IMR-90 (cell line): ENCODE data around the gene MPP2. TPM values are rescaled to one million over a fixed set of nuclear protein-coding genes. Genes with fewer than 3 reads are reported as not detected.

Source experiments
- ATAC-seq: fragments of 200-7000 bp; cut with Tn5 transposase; 2 replicates; pipeline ENCODE4 v1.9.1; 2020; ENCODE audit warnings: low read depth, mild to moderate bottlenecking, moderate library complexity
- BruUV-seq: library from RNA; stranded (reverse); fragments of 400-500 nt; replicated peaks from 2 replicates; lab custom pipeline; 2021; lab: Mats Ljungman, UMichigan
- CTCF ChIA-PET: fragments of 300-600 bp; formaldehyde crosslinking; extraction: SDS; loops from one replicate; lab custom pipeline; 2021; ENCODE audit warnings: antibody characterized with exemption; lab: Yijun Ruan, JAX
- POLR2A ChIA-PET: fragments of 300-600 bp; sonication (Branson Sonifier 250); formaldehyde crosslinking; loops from one replicate; lab custom pipeline; 2022; ENCODE audit warnings: antibody characterized with exemption; ENCODE audit not compliant: unreplicated experiment; lab: Charles Lee
- DNase-seq: peaks from one replicate; pipeline ENCODE4 v3.0.0; 2013
- H2AFZ ChIP-seq: replicated peaks from 2 replicates; pipeline ENCODE3; 2013; ENCODE audit warnings: low read length, mild to moderate bottlenecking; ENCODE audit not compliant: poor library complexity
- H2AK5ac ChIP-seq: 2 replicates; pipeline ENCODE4 v1.6.1; 2013; ENCODE audit warnings: low read depth, low read length, inconsistent platforms
- H2AK9ac ChIP-seq: replicated peaks from 2 replicates; pipeline ENCODE3; 2013; ENCODE audit warnings: mild to moderate bottlenecking, low read depth, low read length, moderate library complexity; ENCODE audit not compliant: poor library complexity
- H2BK120ac ChIP-seq: 2 replicates; pipeline ENCODE4 v1.6.1; 2013; ENCODE audit warnings: low read depth, low read length, inconsistent platforms
- H2BK15ac ChIP-seq: 3 replicates; pipeline ENCODE4 v1.6.1; 2013; ENCODE audit warnings: low read depth, low read length, inconsistent platforms
- H2BK20ac ChIP-seq: 2 replicates; pipeline ENCODE4 v1.6.1; 2013; ENCODE audit warnings: low read depth, mild to moderate bottlenecking, inconsistent platforms, low read length, moderate library complexity
- H2BK5ac ChIP-seq: 2 replicates; pipeline ENCODE4 v1.6.1; 2013; ENCODE audit warnings: mild to moderate bottlenecking, low read depth, low read length, inconsistent platforms; ENCODE audit not compliant: poor library complexity, severe bottlenecking
- H3K14ac ChIP-seq: replicated peaks from 2 replicates; pipeline ENCODE4 v1.6.1; 2013; ENCODE audit warnings: low read depth, low read length, inconsistent platforms
- H3K18ac ChIP-seq: 2 replicates; pipeline ENCODE4 v1.6.1; 2013; ENCODE audit warnings: low read depth, low read length, control low read depth
- H3K23ac ChIP-seq: 2 replicates; pipeline ENCODE4 v1.6.1; 2013; ENCODE audit warnings: low read depth, low read length, inconsistent platforms
- H3K27ac ChIP-seq: 2 replicates; pipeline ENCODE4 v1.5.1; 2013; ENCODE audit warnings: mild to moderate bottlenecking, control low read depth, low read length; ENCODE audit not compliant: insufficient read depth
- H3K27me3 ChIP-seq: 2 replicates; pipeline ENCODE4 v1.6.1; 2013; ENCODE audit warnings: low read length; ENCODE audit not compliant: control insufficient read depth, insufficient read depth
- H3K36me3 ChIP-seq: 2 replicates; pipeline ENCODE4 v1.6.1; 2013; ENCODE audit warnings: low read length, mixed read lengths; ENCODE audit not compliant: control insufficient read depth, insufficient read depth
- H3K4ac ChIP-seq: 2 replicates; pipeline ENCODE4 v1.6.1; 2013; ENCODE audit warnings: low read depth, low read length, inconsistent platforms
- H3K4me1 ChIP-seq: 2 replicates; pipeline ENCODE4 v1.6.1; 2013; ENCODE audit warnings: low read length, mixed read lengths; ENCODE audit not compliant: control insufficient read depth, insufficient read depth
- H3K4me2 ChIP-seq: 2 replicates; pipeline ENCODE4 v1.6.1; 2013; ENCODE audit warnings: low read depth, mild to moderate bottlenecking, control low read depth, low read length, moderate library complexity
- H3K4me3 ChIP-seq: 2 replicates; pipeline ENCODE4 v1.5.1; 2013; ENCODE audit warnings: low read depth, mild to moderate bottlenecking, control low read depth, low read length, moderate library complexity; ENCODE audit not compliant: insufficient read depth
- H3K56ac ChIP-seq: 2 replicates; pipeline ENCODE4 v1.6.1; 2013; ENCODE audit warnings: low read length, inconsistent platforms; ENCODE audit not compliant: insufficient read depth; ENCODE audit errors: extremely low read depth
- H3K79me1 ChIP-seq, 2 experiments: 2 replicates each; pipeline ENCODE4 v1.6.1; 2013; ENCODE audit warnings: low read length in 2 of 2, inconsistent platforms in 1 of 2, low read depth in 1 of 2
- H3K9ac ChIP-seq: 2 replicates; pipeline ENCODE4 v1.6.1; 2013; ENCODE audit warnings: low read depth, low read length, control low read depth
- H3K9me1 ChIP-seq: 2 replicates; pipeline ENCODE4 v1.6.1; 2013; ENCODE audit warnings: low read length, inconsistent platforms; ENCODE audit not compliant: insufficient read depth
- H3K9me3 ChIP-seq: 2 replicates; pipeline ENCODE4 v1.6.1; 2013; ENCODE audit warnings: low read length; ENCODE audit not compliant: control insufficient read depth, insufficient read depth
- H4K20me1 ChIP-seq: 2 replicates; pipeline ENCODE4 v1.6.1; 2013; ENCODE audit warnings: low read length, inconsistent platforms; ENCODE audit not compliant: insufficient read depth
- H4K5ac ChIP-seq: 2 replicates; pipeline ENCODE4 v1.6.1; 2013; ENCODE audit warnings: mild to moderate bottlenecking, low read depth, low read length, control low read depth
- H4K8ac ChIP-seq, 2 experiments: 2 replicates each; pipeline ENCODE4 v1.6.1; 2013; ENCODE audit warnings: low read depth in 2 of 2, low read length in 2 of 2, control low read depth in 1 of 2, inconsistent platforms in 1 of 2
- H4K91ac ChIP-seq: 2 replicates; pipeline ENCODE4 v1.6.1; 2013; ENCODE audit warnings: low read depth, low read length, inconsistent platforms; ENCODE audit not compliant: insufficient read depth
- CHD1 ChIP-seq: IDR thresholded peaks from 2 replicates; pipeline ENCODE4 v1.6.1; 2012; ENCODE audit warnings: low read depth, low read length, improper control_type of control experiment
- WGBS, 2 experiments: methylation state at CpG; one replicate each; pipeline versions ENCODE4 v1.1.5 to v1.1.7; 2013; ENCODE audit warnings: missing lambda C conversion rate in 2 of 2; ENCODE audit not compliant: insufficient read length in 1 of 2; ENCODE audit errors: extremely low coverage in 2 of 2; 5-methylcytosine and 5-hydroxymethylcytosine counted together
- dilution Hi-C: fragments of 300-500 bp; cut with HindIII; formaldehyde crosslinking; loops from one replicate; pipeline ENCODE4 v1.14.3; 2018; ENCODE audit warnings: low sequenced_read_pairs; ENCODE audit not compliant: unreplicated experiment
- in situ Hi-C: fragments of 300-500 bp; cut with MboI; formaldehyde crosslinking; loops from 3 replicates; pipeline ENCODE4 v1.14.3; 2019; ENCODE audit warnings: low sequenced_read_pairs, inconsistent platforms, mixed read lengths
- intact Hi-C: fragments of 100-400 bp; cut with micrococcal nuclease; formaldehyde crosslinking; loops from 2 replicates; pipeline ENCODE4 v1.10.0; 2022
- polyA plus RNA-seq, 3 experiments: library from polyadenylated mRNA; depleted of rRNA; stranded (reverse); fragments of >200 nt; gene quantifications; 2 replicates each; pipeline ENCODE4 v1.2.3, GENCODE V29; 2012; ENCODE audit warnings: low replicate concordance in 1 of 3
- total RNA-seq: library from RNA; depleted of rRNA; stranded (reverse); fragments of >200 nt; gene quantifications from 2 replicates; pipeline ENCODE4 v1.2.3, GENCODE V29; 2012

MPP2 gene
- total and polyA plus RNA-seq, 2 of the 4 experiments (the other 2 are of a cell fraction) = 3.2 to 3.8 TPM

GRCh38 chr17:43839670-43840108 is 67.6 kb downstream of the MPP2 start:
- no peaks in the 10 kb centered on the region for H3K36me3 ChIP-seq
- no peak overlapping the region for H2BK20ac ChIP-seq
- no peak overlapping the region for H3K4me3 ChIP-seq
- ChIA-PET CTCF (interaction anchor here (0.8 kb wide), 1 partner anchor 14 kb away, joined by 3 read pairs; no protein-coding TSS in a partner anchor), POLR2A (no interaction called here)
- no peak overlapping the region for H2BK120ac ChIP-seq
- DNase-seq (no peak), ATAC-seq (no peak)
- no peak overlapping the region for H2AK5ac ChIP-seq
- H3K79me1 ChIP-seq = no peaks in the 10 kb centered on the region
- no peak overlapping the region for H2BK5ac ChIP-seq
- no peak overlapping the region for H2AK9ac ChIP-seq
- H3K9ac ChIP-seq = no peak overlapping the region
- no peak overlapping the region for H3K18ac ChIP-seq
- in situ Hi-C loops (no loop called here), dilution Hi-C loops (no loop called here), intact Hi-C loops (no loop called here)
- H3K4me2 ChIP-seq = no peak overlapping the region
- no peaks in the 10 kb centered on the region for H3K4me1 ChIP-seq
- peaks cover 9% of the 10 kb centered on the region for H3K27me3 ChIP-seq
- H3K9me1 ChIP-seq = 0 out of 2 replicates have a peak, but pooled peaks cover 3% of the 10 kb centered on the region
- BruUV-seq = no TSS peak
- no peak overlapping the region for H3K23ac ChIP-seq
- no peak overlapping the region for H3K14ac ChIP-seq
- no peak overlapping the region for H3K56ac ChIP-seq
- H4K91ac ChIP-seq = no peak overlapping the region; the same call in 1 of the 2 replicates
- H2AFZ ChIP-seq = no peak overlapping the region
- no peak overlapping the region for H4K5ac ChIP-seq
- 58% methylated on average over 6 of the region's 7 CpGs; no CpG with 5 or more reads in 1 of the 2 experiments for WGBS, 2 experiments
- no peak overlapping the region for H4K8ac ChIP-seq
- H4K20me1 ChIP-seq = no peaks in the 10 kb centered on the region
- no peak overlapping the region for H2BK15ac ChIP-seq
- no peaks in the 10 kb centered on the region for H3K9me3 ChIP-seq
- no peak for TF ChIP-seq CHD1
- H3K4ac ChIP-seq = no peak overlapping the region
- H3K27ac ChIP-seq = no peak overlapping the region
